Colonic mucosa (tissue), 4 donors: Measurements from ENCODE around the gene FMN1. TPM values are rescaled to one million over a fixed set of nuclear protein-coding genes. Genes with fewer than 3 reads are reported as not detected.

Experiments
- DNase-seq: peaks from one replicate; pipeline ENCODE4 v3.0.0-alpha.2; 2020
- H3K27ac ChIP-seq: fragments of 200-600 bp; one replicate; pipeline ENCODE4 v1.8.0; 2021
- H3K27me3 ChIP-seq: fragments of 200-600 bp; one replicate; pipeline ENCODE4 v1.8.0; 2021
- H3K36me3 ChIP-seq: fragments of 200-600 bp; one replicate; pipeline ENCODE4 v1.8.0; 2021
- H3K4me1 ChIP-seq: fragments of 200-600 bp; one replicate; pipeline ENCODE4 v1.8.0; 2021; ENCODE audit warnings: mild to moderate bottlenecking
- H3K4me3 ChIP-seq: fragments of 200-600 bp; one replicate; pipeline ENCODE4 v1.8.0; 2021
- H3K9ac ChIP-seq, 2 donors: one replicate each; pipeline ENCODE4 v1.7.0; 2013; ENCODE audit warnings: control low read depth in 2 of 2, low read depth in 2 of 2, low read length in 2 of 2
- H3K9me3 ChIP-seq: fragments of 200-600 bp; one replicate; pipeline ENCODE4 v1.8.0; 2021
- intact Hi-C: fragments of 100-400 bp; cut with DNase I; formaldehyde crosslinking; loops from one replicate; pipeline ENCODE4 v1.14.1; 2022
- total RNA-seq, 2 donors: library from RNA; stranded (reverse); fragmentation: NEBNext Ultra II Directional in 1 of 2; extraction: Animal tissue kit (Norgen Biotek cat#: 25700) in 1 of 2; gene quantifications; one replicate each; pipeline ENCODE4 v1.2.1, GENCODE V29; 2021
- TF ChIP-seq, protein P1 (sequence below): fragments of 200-600 bp; IDR thresholded peaks from one replicate; pipeline ENCODE4 v1.8.0; 2022; ENCODE audit warnings: antibody characterized with exemption, mild to moderate bottlenecking
- donor health status: healthy.
- donor health status: DM: no; HTN: no; CAD: no.
- donor health status: DM: no; HTN: no; CAD: no.

Gene FMN1
- total RNA-seq, 2 donors from 2014 or later = 23.5 to 32.0 TPM

DNA sequence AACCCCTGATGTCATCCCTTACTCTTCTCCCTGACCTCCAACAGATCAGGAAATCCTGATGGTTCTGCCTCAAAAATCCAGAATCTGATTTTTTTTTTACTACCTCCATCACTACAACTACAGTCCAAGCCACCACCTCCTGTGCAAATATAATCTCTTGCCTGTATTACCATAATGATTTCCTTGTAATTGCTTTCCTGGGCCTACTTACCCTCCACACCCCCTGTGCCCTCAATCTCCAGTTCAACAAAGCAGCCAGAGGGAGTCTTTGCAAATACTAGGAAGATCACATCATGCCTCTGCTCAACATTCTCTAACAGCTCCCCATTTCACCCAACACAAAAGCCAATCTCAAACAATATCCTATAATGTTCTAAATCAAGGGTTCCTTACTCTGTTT, 159.9 kb downstream of the FMN1 start:
- Histone ChIP-seq H3K9ac (peak overlapping the region in 1 of 2 donors; percentile 23), H3K9me3 (no peaks in the 10 kb centered on the region), H3K36me3 (no peaks in the 10 kb centered on the region), H3K4me1 (peaks cover 8% of the 10 kb centered on the region), H3K4me3 (no peak overlapping the region), H3K27ac (peak overlapping the region; percentile 5), H3K27me3 (no peaks in the 10 kb centered on the region)
- peak; percentile 56 for DNase-seq
- TF ChIP-seq, protein P1, sequence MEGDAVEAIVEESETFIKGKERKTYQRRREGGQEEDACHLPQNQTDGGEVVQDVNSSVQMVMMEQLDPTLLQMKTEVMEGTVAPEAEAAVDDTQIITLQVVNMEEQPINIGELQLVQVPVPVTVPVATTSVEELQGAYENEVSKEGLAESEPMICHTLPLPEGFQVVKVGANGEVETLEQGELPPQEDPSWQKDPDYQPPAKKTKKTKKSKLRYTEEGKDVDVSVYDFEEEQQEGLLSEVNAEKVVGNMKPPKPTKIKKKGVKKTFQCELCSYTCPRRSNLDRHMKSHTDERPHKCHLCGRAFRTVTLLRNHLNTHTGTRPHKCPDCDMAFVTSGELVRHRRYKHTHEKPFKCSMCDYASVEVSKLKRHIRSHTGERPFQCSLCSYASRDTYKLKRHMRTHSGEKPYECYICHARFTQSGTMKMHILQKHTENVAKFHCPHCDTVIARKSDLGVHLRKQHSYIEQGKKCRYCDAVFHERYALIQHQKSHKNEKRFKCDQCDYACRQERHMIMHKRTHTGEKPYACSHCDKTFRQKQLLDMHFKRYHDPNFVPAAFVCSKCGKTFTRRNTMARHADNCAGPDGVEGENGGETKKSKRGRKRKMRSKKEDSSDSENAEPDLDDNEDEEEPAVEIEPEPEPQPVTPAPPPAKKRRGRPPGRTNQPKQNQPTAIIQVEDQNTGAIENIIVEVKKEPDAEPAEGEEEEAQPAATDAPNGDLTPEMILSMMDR = no peak
- intact Hi-C loops = no loop called here

DNA sequence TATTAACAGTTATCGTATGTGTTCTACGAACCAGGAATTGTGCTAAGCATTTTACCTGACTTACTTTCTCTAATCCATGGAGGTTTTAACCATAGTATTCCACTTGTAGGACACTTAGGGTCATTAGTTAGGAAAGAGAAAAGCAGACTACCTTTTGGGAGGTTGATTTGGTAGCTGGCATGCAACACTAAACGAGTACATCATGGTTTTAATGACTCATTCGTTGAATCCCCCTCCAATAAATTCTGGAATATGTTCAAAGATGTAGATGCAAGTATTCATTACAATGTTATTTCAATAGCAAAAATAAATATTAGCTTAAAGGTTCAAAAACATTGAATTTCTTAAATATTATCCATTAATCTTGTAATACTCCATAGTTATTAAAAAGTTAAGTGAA, 162.5 kb downstream of the FMN1 start:
- no peaks in the 10 kb centered on the region for H3K36me3 ChIP-seq
- TF ChIP-seq, protein P1 = no peak
- no peaks in the 10 kb centered on the region for H3K27me3 ChIP-seq
- no peak overlapping the region for H3K9ac ChIP-seq
- H3K27ac ChIP-seq = no peak overlapping the region
- no peak overlapping the region for H3K4me3 ChIP-seq
- peaks cover 8% of the 10 kb centered on the region for H3K4me1 ChIP-seq
- intact Hi-C loops = no loop called here
- DNase-seq = no peak
- no peaks in the 10 kb centered on the region for H3K9me3 ChIP-seq

DNA sequence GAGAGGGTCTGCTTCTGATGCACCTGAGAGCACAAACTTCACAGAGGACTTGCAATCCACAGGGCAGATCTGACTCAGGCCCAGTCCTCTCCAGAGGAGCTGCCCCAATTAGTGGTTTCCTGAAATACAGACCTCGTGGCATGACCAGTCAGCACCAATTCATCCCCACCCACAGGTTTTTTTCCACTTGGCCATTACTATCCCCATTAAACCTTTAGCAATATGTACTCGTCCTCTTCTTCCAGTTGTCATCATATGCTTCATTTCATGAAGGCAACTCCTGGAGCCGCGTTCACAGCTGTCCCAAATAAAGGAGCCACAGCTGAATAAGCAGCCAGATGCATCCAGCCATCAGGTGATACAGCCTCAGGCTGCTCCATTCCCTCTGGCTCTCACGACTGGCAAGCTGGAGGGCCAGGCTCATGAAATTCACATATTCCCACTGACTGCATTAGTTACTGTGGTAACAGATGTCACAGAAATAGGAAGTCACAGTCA, 163.1 kb downstream of the FMN1 start:
- intact Hi-C loops = no loop called here
- TF ChIP-seq, protein P1 = no peak
- DNase-seq = no peak
- Histone ChIP-seq H3K27ac (no peak overlapping the region), H3K4me1 (peaks cover 8% of the 10 kb centered on the region), H3K27me3 (no peaks in the 10 kb centered on the region), H3K9me3 (no peaks in the 10 kb centered on the region), H3K36me3 (no peaks in the 10 kb centered on the region), H3K9ac (no peak overlapping the region), H3K4me3 (no peak overlapping the region)

DNA sequence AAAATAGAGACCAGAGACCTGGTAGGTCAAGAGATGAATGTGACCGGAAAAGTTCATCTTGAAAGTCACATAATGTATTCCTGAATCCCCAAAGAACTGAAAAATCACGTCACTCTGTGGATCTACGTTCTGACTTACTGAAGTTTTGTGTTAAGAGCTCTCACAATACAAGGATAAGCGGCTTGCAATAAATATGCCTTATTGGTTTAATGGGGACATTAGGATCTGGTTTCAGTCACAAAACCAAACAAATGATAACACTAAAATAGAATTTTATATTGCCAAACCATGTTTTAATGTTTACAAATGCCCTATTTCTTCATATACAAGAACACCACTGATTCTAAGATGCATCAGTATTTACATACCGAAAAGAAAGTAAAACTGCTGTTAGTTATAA, 164.2 kb downstream of the FMN1 start:
- Histone ChIP-seq H3K27me3 (no peaks in the 10 kb centered on the region), H3K9ac (no peak overlapping the region), H3K4me1 (peaks cover 8% of the 10 kb centered on the region), H3K36me3 (no peaks in the 10 kb centered on the region), H3K9me3 (no peaks in the 10 kb centered on the region), H3K27ac (no peak overlapping the region), H3K4me3 (no peak overlapping the region)
- TF ChIP-seq, protein P1 = no peak
- DNase-seq = no peak
- intact Hi-C loops = no loop called here

DNA sequence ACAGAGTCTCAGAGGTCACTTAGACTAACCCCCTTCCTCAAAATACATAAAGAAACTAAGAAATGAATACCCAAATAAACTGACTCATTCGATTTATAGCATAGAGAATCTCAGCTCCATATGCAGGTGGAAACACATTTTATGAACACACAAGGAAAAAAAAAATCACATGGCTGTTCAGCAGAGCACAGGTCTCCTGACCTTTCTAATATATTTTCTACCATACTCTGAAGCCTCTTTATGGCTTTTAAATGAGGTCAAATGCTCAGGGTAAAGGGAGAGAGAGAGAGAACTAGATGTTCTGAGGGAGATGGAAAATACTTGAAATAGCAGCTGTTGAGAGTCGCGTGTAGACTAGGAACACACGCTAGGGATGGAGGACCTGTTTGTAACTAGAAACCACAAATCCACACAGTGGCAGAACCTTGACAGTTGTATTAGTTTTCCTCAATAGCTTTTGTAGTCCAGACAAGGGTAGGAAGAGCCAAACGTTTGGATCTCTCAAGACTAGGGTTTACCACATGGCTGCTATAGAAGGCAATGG, 165.3 kb downstream of the FMN1 start:
- Histone ChIP-seq H3K27ac (peak overlapping the region; percentile 3), H3K27me3 (no peaks in the 10 kb centered on the region), H3K9ac (peak overlapping the region in 1 of 2 donors; percentile 13), H3K4me3 (no peak overlapping the region), H3K4me1 (peaks cover 4% of the 10 kb centered on the region), H3K36me3 (no peaks in the 10 kb centered on the region), H3K9me3 (no peaks in the 10 kb centered on the region)
- TF ChIP-seq, protein P1 = no peak
- intact Hi-C loops = loop anchor here (2.0 kb wide), 1 partner anchor 40 kb away; no protein-coding TSS in a partner anchor
- no peak for DNase-seq
